NB4 (cell line): ENCODE results near the gene ASNSD1.
"Not testable (repeated sequence)": the region's sequence is repeated elsewhere in the genome, so short reads cannot be mapped to it uniquely, and the experiment has no call there.

Experiments used
- DNase-seq: peaks from one replicate; pipeline ENCODE4 v3.0.0; 2010; ENCODE audit warnings: low read depth
- H3K4me3 ChIP-seq: one replicate; pipeline ENCODE4 v1.5.1; 2011; ENCODE audit warnings: mild to moderate bottlenecking, low read depth, low read length, moderate library complexity
- MYC ChIP-seq: IDR thresholded peaks from 2 replicates; pipeline ENCODE4 v1.6.1; 2011; ENCODE audit warnings: low read depth, low read length
- POLR2A ChIP-seq: IDR thresholded peaks from 2 replicates; pipeline ENCODE4 v1.6.1; 2011; ENCODE audit warnings: mild to moderate bottlenecking; ENCODE audit not compliant: insufficient read length; ENCODE audit errors: extremely low read depth
- TF ChIP-seq, protein P1 (sequence below): IDR thresholded peaks from 2 replicates; pipeline ENCODE4 v1.6.1; 2011; ENCODE audit warnings: low read depth, low read length
- TF ChIP-seq, protein P2 (sequence below): IDR thresholded peaks from one replicate; pipeline ENCODE4 v1.5.1; 2012; ENCODE audit warnings: low read depth, low read length

Gene ASNSD1

DNA sequence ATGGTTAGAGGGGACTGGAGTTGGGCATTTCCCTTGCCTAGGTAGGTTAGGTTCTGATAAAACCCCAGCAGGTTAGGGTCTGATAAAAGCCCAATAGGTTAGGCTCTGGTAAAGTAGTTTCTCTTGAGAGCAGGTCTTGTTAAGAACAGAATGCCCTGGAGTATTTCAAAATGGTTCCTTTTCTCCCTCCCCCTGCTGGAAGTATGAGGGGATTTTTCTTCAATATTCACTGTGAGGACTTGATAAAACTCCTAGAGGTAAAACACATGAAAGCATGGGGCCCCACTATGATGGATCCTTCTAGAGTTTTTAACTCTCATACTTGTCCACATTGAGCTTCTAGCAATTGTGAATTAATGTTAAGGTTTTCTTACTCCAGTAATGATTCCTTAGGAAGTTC lies 40.8 kb downstream of the ASNSD1 start:
- peak; percentile 27 for DNase-seq
- TF ChIP-seq, protein P1, sequence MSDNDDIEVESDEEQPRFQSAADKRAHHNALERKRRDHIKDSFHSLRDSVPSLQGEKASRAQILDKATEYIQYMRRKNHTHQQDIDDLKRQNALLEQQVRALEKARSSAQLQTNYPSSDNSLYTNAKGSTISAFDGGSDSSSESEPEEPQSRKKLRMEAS, result no peak
- TF ChIP-seq, protein P2, sequence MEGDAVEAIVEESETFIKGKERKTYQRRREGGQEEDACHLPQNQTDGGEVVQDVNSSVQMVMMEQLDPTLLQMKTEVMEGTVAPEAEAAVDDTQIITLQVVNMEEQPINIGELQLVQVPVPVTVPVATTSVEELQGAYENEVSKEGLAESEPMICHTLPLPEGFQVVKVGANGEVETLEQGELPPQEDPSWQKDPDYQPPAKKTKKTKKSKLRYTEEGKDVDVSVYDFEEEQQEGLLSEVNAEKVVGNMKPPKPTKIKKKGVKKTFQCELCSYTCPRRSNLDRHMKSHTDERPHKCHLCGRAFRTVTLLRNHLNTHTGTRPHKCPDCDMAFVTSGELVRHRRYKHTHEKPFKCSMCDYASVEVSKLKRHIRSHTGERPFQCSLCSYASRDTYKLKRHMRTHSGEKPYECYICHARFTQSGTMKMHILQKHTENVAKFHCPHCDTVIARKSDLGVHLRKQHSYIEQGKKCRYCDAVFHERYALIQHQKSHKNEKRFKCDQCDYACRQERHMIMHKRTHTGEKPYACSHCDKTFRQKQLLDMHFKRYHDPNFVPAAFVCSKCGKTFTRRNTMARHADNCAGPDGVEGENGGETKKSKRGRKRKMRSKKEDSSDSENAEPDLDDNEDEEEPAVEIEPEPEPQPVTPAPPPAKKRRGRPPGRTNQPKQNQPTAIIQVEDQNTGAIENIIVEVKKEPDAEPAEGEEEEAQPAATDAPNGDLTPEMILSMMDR, result peak; percentile 16
- H3K4me3 ChIP-seq, result no peak overlapping the region

DNA sequence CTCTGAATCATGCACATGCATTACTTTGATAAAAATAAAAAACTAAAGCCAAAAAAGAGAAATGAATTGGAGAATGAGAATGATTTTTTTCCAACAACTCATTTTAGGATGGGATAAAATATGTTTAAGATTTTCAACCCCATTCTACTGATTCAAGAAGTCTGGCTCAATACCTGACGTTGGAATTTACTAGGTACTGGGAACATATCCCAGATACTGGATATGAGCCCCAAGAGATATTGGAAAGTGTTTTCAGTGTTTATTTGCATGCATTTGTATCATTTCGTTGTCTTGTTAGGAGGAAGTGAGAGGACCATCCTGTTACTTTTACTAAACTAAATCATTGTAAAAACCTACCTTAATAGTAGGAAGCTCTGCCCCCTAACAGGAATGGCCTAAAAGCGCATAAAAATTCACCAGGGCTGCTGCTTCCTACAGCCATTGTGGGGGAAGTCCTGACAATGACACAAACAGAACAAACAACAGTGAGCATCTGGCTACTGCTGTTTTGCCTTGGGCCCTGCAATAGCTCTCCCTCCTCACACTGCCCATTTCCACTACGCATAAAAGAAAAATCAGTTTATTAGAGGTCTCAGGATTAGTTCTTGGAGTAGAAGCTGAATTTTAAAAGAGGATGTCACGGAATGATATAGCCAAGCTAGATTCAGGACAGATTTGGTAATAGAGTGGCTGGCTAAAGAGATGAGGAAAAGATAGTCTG lies 48.4 kb downstream of the ASNSD1 start:
- TF ChIP-seq POLR2A (no peak), MYC (no peak)
- TF ChIP-seq, protein P1, result no peak
- TF ChIP-seq, protein P2, result no peak
- H3K4me3 ChIP-seq, result no peak overlapping the region
- DNase-seq, result no peak

DNA sequence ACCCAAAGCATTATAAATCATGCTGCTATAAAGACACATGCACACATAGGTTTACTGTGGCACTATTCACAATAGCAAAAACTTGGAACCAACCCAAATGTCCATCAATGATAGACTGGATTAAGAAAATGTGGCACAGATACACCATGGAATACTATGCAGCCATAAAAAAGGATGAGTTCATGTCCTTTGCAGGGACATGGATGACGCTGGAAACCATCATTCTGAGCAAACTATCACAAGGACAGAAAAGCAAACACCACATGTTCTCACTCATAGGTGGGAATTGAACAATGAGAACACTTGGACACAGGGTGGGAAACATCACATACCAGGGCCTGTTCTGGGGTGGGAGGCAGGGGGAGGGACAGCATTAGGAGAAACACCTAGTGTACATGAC lies 56.3 kb downstream of the ASNSD1 start:
- H3K4me3 ChIP-seq, DNase-seq: not testable (repeated sequence)

DNA sequence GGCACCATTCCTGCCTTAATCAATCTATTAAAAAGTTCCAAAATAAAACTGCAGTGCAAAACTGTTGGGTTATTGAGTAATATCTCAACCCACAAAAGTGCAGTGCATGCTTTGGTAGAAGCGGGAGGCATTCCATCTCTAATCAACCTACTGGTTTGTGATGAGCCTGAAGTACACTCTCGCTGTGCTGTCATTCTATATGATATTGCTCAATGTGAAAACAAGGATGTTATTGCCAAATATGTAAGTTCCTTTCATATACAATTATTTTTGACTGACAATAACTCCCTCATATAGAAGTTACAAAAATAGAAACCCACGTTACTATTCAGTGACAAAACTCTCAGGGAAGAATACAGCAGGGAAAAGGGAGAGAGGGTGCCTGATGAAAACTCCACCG lies 58.3 kb downstream of the ASNSD1 start:
- no peak overlapping the region for H3K4me3 ChIP-seq
- DNase-seq, result peak; percentile 83
- TF ChIP-seq, protein P2, result no peak
- no peak for TF ChIP-seq MYC
- no peak for TF ChIP-seq POLR2A
- TF ChIP-seq, protein P1, result no peak; the same call in 1 of the 2 replicates
